RPMI7951 (cell line): Measurements from ENCODE around the gene STK10. TPM values are rescaled to one million over a fixed set of nuclear protein-coding genes. Genes with fewer than 3 reads are reported as not detected.

Experiments used
- DNase-seq: peaks from one replicate; pipeline ENCODE4 v3.0.0-alpha.2; 2012; ENCODE audit warnings: low read depth
- total RNA-seq: library from RNA; depleted of rRNA; stranded (reverse); fragments of >200 nt; shearing (Covaris generic); gene quantifications from 2 replicates; pipeline ENCODE4 v1.2.3, GENCODE V29; 2014

STK10 gene
- total RNA-seq, 1 experiment from 2014 or later, result 20.1 TPM

- no peak for DNase-seq
Measured at GRCh38 chr5:172090976-172091547, 97.0 kb downstream of the STK10 start.

- DNase-seq, result no peak
Measured at GRCh38 chr5:172089298-172090117, 98.5 kb downstream of the STK10 start.

- DNase-seq, result no peak
Measured at GRCh38 chr5:172088801-172089200, 99.2 kb downstream of the STK10 start.

- no peak for DNase-seq
Measured at GRCh38 chr5:172086194-172086975, 101.6 kb downstream of the STK10 start.

GRCh38 chr5:172085738-172086137, 102.3 kb downstream of the STK10 start:
- no peak for DNase-seq

GRCh38 chr5:172082180-172082579, 105.8 kb downstream of the STK10 start:
- DNase-seq, result no peak

GRCh38 chr5:172079876-172080275, 108.1 kb downstream of the STK10 start:
- DNase-seq, result no peak

GRCh38 chr5:172078726-172079345, 109.2 kb downstream of the STK10 start:
- DNase-seq, result no peak

- DNase-seq, result no peak
Measured at GRCh38 chr5:172077664-172078425, 110.2 kb downstream of the STK10 start.

GRCh38 chr5:172076761-172077244, 111.2 kb downstream of the STK10 start:
- peak; percentile 32 for DNase-seq

GRCh38 chr5:172075656-172076055, 112.4 kb downstream of the STK10 start:
- DNase-seq, result no peak

- no peak for DNase-seq
Measured at GRCh38 chr5:172074896-172075295, 113.1 kb downstream of the STK10 start.

GRCh38 chr5:172071309-172071875, 116.6 kb downstream of the STK10 start:
- no peak for DNase-seq

GRCh38 chr5:172065431-172066065, 122.5 kb downstream of the STK10 start:
- DNase-seq, result no peak

GRCh38 chr5:172064766-172065165, 123.3 kb downstream of the STK10 start:
- DNase-seq, result no peak

GRCh38 chr5:172064358-172064757, 123.7 kb downstream of the STK10 start:
- no peak for DNase-seq

- no peak for DNase-seq
Measured at GRCh38 chr5:172063463-172064235, 124.4 kb downstream of the STK10 start.

GRCh38 chr5:172059661-172060100, 128.3 kb downstream of the STK10 start:
- DNase-seq, result no peak

- DNase-seq, result no peak
Measured at GRCh38 chr5:172058088-172058487, 129.9 kb downstream of the STK10 start.

- no peak for DNase-seq
Measured at GRCh38 chr5:172055996-172056395, 132.0 kb downstream of the STK10 start.
